Amygdala (tissue), 56 donors: ENCODE measurements around the gene FAM83D.
A peak's percentile ranks its signal among the peaks of the same experiment; 100 is the strongest.
"Not testable (repeated sequence)": the region's sequence is repeated elsewhere in the genome, so short reads cannot be mapped to it uniquely, and the experiment has no call there.

Source experiments
- DNase-seq, 56 donors: peaks; one replicate each; lab custom pipeline; 2025; lab: John Stamatoyannopoulos, UW

The FAM83D gene

DNA sequence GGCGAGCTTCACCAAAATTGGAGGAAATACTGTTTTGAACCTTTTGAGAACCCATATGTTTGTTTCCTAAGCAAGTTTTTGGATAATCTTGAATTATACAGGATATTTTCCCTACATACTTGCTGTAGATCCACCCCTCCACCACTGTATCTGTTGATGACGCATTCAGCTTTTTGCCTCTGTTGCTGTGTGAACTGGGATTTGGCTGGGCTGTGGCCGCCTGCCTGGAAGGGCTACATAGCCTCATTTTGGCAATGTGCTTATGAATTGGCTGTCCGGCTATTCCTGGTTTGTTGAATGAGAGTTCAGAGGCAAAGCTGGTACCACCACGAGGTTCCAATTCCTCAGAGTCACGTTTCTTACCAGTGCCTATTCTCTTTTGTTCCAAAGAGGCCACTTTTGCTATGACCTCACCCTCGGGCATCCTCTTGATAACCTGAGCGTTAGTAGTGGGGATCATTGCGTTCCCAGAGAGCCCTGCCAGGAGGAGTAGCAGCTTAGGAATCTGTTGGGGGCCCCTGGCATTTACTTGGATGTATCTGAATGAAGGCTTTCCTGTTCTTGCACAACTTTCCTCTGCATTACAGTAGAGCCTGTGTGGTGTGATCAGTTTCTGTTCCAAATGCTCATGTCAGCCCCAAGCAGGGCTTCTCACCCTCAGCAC is 6.4 kb downstream of the FAM83D start:
- DNase-seq = no peak

DNA sequence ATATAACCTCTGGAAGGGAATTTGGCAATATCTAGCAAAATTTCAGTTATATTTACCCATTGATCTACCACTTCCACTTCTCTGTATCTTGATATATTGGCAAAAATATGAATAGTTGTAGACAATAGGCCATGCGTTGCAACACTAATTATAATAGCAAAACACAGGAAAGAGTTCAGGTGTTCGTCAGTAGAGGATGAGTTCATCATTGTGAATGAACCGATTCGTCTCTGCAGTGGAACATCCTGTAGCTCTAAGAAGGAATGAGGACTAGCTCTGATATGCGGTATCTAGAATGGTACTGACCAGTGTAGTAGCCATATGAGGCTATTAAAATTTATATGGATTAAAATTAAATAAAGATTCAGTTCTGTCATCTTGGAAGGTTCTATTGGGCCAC is 8.3 kb downstream of the FAM83D start:
- DNase-seq = no peak

DNA sequence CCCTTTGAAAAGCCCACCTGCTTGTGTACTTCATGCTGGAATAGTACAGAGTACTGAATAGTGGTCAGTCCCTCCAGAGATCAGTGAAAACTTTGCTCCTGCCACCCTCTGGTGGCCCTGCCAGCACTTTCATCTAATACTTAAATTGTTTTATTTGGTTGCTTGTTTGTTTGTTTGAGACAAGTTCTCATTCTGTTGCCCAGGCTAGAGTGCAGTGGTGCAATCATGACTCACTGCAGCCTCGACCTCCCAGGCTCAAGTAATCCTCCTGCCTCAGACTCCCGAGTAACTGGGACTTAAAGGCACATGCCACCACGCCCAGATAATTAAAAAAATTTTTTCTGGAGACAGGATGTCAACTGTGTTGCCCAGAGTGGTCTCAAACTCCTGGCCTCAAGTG is 9.1 kb downstream of the FAM83D start:
- DNase-seq = no peak

DNA sequence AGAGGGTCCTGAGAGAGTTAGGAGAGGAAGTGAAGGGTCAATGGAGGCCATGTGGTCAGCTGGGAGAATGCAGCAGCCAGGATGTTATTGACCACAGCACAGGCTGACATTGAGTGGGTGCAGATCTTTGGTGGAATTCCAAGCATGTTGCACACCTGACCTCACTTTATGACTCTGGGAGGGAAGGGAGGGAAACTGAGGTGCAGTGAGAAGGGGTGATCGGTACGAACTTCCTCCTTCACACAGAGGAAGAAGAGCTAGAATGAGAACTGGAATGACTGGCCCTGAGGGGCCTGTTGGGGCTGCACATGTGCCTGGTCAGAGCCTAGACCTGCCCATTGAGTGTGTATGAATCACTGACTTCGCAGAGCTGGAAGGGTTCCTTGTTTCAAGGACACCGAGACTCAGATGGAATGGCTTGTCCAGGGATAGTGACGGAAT is 9.8 kb downstream of the FAM83D start:
- no peak for DNase-seq

DNA sequence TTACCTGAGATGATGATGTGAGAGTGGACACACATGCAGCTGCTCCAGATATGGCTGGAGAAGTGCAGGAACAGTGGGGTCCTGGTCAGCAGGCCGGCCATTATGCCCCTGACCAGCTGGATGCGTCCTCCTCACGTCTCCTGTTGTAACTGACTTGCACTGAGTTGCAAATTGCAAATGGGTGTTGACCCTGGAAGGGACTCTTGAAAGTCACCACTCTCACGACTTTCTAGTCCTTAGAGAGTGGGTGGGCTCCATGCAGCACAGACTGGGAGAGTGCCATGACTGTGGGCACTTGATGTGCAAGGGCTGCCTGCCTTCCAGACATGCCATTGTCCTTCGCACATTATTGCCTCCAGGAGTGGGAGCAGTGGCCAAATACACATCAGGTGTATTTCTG is 10.8 kb downstream of the FAM83D start:
- DNase-seq = no peak

DNA sequence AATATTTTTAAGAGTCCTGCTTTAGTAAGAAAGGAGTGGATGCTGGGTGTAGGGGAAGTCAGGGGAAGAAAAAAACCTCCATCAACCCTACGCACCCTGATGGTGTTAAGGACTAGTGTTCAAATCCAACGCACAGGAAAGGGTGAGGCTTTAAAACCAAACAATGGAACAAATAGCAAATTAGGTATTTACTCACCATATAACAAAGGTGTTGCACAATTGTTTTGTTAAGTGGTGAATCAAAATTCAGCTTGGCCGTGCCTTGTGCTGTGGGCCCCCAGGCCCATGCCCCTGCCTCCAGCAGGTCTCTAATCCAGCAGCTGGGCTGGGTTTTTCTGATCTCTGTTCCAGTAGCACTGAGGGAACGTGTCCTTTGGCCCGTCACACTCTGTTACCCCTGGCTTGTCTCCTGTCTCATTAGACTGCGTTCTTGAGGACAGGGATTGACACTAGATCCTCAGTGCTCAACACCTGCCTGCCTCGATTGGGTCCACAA is 11.8 kb downstream of the FAM83D start:
- no peak for DNase-seq

DNA sequence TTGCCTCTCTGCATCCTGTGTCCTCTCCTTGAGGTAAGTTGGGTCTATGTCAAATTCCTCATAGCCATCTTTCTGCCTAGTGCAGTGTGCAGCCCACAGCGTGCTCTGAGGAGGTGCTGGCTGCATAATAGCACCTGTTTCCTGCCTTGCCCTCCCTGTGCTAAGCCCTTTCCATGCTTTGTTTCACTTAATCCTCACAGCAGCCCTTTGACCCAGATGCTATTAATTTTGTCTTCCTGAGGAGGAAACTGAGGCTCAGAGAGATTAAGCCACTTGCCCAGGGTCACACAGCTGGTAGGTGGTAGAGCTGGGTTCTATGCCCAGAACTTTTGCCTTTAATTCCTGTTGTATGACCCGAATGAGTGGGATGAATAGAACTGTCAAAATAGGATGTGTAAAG is 13.5 kb downstream of the FAM83D start:
- DNase-seq = no peak

DNA sequence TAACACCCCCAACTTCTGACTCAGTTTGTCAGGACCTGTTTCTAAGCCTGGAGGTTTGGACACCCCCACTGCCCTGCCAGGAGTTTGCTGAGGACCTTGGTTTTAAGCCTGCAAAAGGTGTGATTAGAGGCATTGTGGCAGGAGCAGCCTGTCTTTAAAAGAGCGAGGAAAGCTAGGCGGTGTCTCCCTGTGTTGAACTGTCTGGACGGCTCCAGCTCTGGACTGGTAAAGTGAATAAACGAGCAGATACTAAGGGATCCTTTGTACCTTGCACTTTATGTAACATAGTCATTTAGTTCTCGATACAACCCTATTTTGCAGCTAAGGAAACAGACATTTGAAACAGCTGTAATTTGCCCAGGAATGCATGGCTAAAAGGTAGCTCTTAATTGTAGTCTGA is 14.4 kb downstream of the FAM83D start:
- DNase-seq = no peak

DNA sequence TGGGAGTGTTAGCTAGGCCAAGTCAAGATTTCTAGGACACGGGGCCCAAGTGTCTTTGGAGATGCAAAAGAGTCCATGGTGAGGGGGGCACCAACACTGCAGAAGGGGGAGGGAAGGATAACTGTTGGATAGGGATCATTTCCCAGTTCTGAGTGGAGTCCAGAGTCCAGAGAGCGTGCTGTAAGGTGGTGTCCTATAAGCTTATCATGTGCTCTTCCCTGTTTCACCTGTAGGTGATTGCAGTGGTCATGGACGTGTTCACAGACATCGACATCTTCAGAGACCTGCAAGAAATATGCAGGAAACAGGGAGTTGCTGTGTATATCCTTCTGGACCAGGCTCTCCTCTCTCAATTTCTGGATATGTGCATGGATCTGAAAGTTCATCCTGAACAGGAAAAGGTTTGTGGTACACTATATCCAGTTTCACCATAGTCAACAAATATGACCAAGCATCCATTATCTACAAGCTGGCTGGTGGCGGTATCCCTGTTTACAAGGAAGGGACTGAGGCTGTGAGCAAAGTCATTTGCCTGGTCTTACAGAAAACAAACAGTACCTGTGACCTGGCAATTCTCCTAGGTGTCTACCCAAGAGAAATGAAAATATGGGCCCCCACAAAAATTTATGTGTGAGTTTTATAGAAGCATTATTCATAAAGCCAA is 15.6 kb downstream of the FAM83D start:
- no peak for DNase-seq

DNA sequence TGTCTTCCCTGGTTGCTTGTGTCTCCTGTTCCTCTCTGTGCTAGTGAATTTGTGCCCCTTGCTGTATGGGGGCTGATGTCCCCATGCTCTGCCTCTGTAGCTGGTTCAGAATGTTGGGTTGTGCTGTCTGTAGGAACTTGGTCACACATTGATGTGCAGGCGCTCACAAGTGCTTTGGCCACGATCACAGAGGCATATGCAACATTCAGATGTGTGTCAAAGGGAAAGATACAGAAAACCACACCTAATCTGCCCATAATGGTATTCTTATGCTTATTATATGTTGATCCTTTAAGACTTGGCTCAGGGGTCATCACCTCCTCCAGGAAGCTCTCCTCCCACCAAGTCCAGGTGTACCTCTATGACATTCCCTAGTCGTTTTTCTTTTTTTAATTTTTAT is 18.8 kb downstream of the FAM83D start:
- no peak for DNase-seq

DNA sequence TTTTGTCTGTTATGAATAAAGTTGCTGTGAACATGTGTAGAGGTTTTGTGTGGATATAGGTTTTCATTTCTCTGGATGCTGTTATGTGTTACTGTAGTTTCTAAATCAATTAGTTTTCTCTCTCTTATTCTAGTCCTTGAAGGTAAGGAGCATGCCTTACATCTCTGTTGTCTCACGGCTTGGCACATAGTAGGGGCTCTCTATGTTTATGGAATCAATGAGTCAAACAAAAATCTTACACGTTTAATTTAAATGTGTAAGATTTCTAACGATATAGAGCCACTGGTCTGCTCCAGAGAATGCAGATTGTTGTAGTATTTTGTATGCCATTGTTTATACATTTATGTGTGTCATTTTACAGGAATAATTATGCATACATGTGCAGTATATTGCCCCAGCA is 20.6 kb downstream of the FAM83D start:
- DNase-seq = no peak

DNA sequence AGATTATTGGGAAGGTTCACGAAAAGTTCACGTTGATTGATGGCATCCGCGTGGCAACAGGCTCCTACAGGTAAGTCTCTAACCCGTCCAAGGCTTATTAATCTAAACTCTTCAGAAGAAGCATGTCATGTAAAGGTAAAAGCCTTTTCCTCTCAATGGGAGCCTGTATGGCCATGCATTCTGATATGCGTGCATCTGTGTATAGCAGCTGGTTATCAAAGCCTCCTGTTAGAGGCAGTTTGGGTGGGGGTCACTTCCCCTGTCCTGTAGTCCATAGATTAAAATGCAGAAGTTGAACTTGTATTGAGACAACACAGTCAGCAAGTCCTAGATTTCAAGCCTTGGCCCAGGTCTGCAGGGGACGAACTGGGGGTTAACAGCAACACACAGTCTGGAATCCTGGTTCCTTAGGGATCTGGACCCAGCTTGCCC is 21.7 kb downstream of the FAM83D start:
- no peak for DNase-seq

DNA sequence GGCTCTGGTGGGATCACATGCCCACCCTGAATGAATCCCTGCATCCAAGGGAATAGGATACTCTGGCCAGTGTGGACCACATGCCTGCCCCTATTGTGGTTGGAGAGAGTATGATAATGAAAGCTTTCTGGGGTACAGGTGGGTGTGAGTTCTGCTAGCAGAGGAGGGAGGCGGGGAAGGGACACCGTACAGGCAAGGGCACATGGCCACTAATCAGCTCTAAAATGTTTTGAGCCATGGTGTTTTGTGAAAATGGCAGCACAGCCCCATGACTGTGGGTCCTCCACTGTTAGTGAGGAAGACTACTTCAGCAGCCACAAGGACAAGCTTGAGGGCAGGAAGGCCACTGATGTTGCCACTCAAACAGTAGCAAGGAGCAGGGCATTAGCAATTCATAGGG is 24.0 kb downstream of the FAM83D start:
- no peak for DNase-seq

DNA sequence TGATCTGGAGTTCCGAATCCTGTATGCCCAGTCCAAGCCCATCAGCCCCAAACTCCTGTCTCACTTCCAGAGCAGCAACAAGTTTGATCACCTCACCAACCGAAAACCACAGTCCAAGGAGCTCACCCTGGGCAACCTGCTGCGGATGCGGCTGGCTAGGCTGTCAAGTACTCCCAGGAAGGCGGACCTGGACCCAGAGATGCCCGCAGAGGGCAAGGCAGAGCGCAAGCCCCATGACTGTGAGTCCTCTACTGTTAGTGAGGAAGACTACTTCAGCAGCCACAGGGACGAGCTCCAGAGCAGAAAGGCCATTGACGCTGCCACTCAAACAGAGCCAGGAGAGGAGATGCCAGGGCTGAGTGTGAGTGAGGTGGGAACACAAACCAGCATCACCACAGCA is 25.4 kb downstream of the FAM83D start:
- no peak for DNase-seq

DNA sequence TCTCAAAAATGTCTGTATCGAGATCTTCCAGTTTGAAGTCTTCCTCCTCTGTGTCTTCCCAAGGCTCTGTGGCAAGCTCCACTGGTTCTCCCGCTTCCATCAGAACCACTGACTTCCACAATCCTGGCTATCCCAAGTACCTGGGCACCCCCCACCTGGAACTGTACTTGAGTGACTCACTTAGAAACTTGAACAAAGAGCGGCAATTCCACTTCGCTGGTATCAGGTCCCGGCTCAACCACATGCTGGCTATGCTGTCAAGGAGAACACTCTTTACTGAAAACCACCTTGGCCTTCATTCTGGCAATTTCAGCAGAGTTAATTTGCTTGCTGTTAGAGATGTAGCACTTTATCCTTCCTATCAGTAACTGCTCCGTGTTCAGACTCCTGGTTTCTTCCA is 25.9 kb downstream of the FAM83D start:
- no peak for DNase-seq

DNA sequence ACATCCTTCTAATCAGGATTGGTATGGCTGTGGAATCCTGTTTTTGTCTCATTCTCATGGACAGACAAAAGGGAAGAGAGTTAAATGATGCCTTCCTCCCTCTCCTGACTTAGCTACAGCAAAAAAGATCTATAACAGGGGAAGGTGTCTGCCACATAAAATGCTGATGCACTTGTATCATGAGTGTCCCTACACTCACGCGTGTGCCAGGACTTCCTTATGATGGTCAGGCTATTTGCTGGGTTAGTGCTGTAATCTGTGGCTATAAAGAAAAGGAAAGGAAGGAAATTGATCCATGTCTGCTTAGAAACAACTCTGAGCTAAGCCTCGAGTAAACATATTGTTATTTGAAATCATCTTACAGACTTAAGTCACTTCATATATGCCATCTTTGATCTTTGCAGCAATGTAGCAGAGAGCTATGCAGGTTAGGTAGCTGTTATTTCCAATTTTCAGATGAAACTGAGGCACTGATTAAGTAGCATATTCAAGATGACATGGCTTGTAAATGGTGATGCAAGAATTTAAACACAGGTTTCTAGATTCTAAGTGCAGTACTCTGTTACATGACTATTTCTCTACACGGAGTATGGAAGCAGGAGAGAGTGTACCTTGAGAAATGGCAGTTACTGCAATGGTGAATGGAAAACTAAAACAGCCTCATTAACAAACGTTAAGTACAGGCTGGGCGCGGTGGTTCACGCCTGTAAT is 27.6 kb downstream of the FAM83D start:
- no peak for DNase-seq

DNA sequence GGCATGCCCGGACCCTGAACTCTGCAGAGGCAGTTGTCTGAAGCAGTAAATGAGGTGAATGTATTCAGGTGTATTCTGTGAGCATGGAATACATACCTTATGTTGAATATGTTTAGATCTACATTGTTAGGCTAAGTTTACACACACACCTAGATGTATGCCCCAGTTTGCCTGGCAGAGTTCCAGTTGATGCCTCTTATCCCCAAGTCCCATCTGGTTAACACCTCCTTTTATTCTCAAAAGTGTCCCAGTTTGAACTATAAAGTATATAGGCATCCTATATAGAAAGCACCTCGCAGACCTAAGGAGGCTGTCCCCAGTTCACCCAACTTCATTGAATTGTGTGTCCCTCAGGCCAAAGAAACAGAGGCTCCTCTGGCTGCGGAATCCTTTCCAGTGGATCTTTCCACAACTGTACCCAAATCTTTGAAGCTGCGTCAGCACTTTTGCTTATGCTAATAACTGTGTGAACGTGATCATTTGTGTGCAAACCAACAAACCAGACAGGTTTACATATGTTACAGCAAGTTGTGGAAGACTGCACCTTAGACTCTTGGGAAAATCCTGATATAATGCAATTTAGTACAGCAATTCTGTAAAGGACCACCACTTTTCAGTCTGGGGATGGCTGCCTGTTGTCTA is 31.1 kb downstream of the FAM83D start:
- no peak for DNase-seq

DNA sequence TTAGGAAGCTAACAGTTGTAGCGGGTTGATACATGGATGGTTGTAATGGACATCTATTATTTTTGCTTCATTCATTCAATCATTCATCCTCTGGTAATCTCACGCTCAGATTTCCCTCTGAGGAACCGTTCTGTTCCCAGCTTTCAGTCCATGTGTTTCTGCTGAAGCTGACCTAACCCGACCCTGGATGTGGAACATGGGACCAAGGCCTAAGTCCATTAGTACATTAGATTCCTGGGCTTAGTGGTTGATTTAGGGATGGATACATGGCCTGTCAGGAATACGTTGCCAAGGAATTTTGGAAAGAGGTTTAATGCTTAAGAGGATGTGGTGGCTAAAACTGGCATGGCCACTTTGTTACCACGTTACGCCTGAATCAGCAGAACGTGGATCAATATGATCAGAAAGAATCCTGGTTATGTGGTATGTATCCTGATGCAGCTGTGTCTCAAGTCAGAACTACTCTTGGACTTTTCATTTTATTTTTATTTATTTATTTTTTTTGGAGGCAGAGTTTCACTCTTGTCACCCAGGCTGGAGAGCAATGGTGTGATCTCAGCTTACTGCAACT is 31.8 kb downstream of the FAM83D start:
- no peak for DNase-seq

DNA sequence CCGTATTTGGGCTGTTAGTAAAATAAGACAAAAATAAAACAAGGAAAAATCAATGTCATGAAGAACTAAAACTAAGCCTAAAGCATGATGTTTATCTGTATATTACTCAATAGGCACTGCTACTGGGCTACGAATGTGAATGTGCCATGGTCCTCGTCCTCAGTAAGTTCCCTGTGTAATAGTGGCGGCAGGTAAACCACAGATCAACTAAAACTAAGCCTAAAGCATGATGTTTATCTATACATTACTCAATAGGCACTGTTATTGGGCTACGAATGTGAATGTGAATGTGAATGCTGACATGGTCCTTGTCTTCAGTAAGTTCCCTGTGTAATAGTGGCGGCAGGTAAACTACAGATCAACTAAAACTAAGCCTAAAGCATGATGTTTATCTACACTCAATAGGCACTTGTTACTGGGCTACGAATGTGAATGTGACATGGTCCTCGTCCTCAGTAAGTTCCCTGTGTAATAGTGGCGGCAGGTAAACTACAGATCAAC is 34.0 kb downstream of the FAM83D start:
- not testable (repeated sequence) for DNase-seq

DNA sequence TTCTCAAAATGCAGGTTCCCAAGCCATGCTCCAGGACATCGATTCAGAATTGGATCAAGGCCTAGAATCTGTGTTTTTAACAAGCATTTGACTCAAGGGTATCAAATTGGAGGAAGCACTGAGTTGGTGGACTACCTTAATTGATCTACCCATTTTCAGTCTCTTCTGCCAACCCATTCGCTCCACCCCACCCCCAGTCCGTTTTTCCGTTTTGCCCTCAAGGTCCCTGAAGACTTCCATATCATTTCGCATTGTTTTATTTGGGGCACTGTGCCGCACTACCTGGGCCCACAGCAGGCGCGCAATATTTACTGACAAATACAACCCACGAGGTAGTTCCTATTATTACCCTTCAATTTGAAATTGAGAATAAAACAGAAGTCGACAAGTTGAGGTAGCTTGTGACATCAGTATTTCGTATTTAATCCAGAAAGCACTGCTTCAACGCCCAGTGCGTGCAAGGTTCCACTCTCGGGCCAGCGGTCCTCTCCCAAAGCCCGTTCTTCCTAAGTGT is 35.4 kb downstream of the FAM83D start:
- DNase-seq = peak in 1 of 56 donors; percentile 47
